Colonic mucosa (tissue), 4 donors: ENCODE measurements around the gene PIGM. TPM values are rescaled to one million over a fixed set of nuclear protein-coding genes. Genes with fewer than 3 reads are reported as not detected.

ENCODE experiments used
- DNase-seq: peaks from one replicate; pipeline ENCODE4 v3.0.0-alpha.2; 2020
- H3K27ac ChIP-seq: fragments of 200-600 bp; one replicate; pipeline ENCODE4 v1.8.0; 2021
- H3K27me3 ChIP-seq: fragments of 200-600 bp; one replicate; pipeline ENCODE4 v1.8.0; 2021
- H3K36me3 ChIP-seq: fragments of 200-600 bp; one replicate; pipeline ENCODE4 v1.8.0; 2021
- H3K4me1 ChIP-seq: fragments of 200-600 bp; one replicate; pipeline ENCODE4 v1.8.0; 2021; ENCODE audit warnings: mild to moderate bottlenecking
- H3K4me3 ChIP-seq: fragments of 200-600 bp; one replicate; pipeline ENCODE4 v1.8.0; 2021
- H3K9ac ChIP-seq, 2 donors: one replicate each; pipeline ENCODE4 v1.7.0; 2013; ENCODE audit warnings: control low read depth in 2 of 2, low read depth in 2 of 2, low read length in 2 of 2
- H3K9me3 ChIP-seq: fragments of 200-600 bp; one replicate; pipeline ENCODE4 v1.8.0; 2021
- intact Hi-C: fragments of 100-400 bp; cut with DNase I; formaldehyde crosslinking; loops from one replicate; pipeline ENCODE4 v1.14.1; 2022
- total RNA-seq, 2 donors: library from RNA; stranded (reverse); fragmentation: NEBNext Ultra II Directional in 1 of 2; extraction: Animal tissue kit (Norgen Biotek cat#: 25700) in 1 of 2; gene quantifications; one replicate each; pipeline ENCODE4 v1.2.1, GENCODE V29; 2021
- TF ChIP-seq, protein P1 (sequence below): fragments of 200-600 bp; IDR thresholded peaks from one replicate; pipeline ENCODE4 v1.8.0; 2022; ENCODE audit warnings: antibody characterized with exemption, mild to moderate bottlenecking
- donor health status: healthy.
- donor health status: DM: no; HTN: no; CAD: no.
- donor health status: DM: no; HTN: no; CAD: no.

PIGM gene
- total RNA-seq, 2 donors from 2014 or later: 4.0 to 6.2 TPM

DNA sequence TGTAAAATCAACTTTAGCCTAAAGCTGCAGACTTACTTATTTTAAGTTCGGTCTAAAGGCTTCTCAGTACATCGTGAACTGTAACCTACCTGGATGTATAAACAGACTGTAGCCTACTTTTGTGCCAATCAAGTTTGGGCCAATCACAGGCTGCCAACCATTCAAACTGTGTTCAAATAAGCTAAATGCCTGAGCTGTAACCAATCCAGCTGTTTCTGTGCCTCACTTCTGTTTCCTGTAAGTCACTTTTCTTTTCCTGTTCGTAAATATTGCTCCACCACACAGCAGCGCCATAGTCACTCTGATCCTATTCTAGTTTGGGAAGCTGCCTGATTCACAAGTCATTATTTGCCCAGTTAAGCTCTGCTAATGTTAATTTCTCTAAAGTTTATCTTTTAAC lies 40.3 kb downstream of the PIGM start:
- intact Hi-C loops: no loop called here
- TF ChIP-seq, protein P1, sequence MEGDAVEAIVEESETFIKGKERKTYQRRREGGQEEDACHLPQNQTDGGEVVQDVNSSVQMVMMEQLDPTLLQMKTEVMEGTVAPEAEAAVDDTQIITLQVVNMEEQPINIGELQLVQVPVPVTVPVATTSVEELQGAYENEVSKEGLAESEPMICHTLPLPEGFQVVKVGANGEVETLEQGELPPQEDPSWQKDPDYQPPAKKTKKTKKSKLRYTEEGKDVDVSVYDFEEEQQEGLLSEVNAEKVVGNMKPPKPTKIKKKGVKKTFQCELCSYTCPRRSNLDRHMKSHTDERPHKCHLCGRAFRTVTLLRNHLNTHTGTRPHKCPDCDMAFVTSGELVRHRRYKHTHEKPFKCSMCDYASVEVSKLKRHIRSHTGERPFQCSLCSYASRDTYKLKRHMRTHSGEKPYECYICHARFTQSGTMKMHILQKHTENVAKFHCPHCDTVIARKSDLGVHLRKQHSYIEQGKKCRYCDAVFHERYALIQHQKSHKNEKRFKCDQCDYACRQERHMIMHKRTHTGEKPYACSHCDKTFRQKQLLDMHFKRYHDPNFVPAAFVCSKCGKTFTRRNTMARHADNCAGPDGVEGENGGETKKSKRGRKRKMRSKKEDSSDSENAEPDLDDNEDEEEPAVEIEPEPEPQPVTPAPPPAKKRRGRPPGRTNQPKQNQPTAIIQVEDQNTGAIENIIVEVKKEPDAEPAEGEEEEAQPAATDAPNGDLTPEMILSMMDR: no peak
- Histone ChIP-seq H3K4me3 (no peak overlapping the region), H3K27me3 (no peaks in the 10 kb centered on the region), H3K9ac (no peak overlapping the region), H3K36me3 (no peaks in the 10 kb centered on the region), H3K9me3 (no peaks in the 10 kb centered on the region), H3K27ac (no peak overlapping the region), H3K4me1 (no peaks in the 10 kb centered on the region)
- no peak for DNase-seq

DNA sequence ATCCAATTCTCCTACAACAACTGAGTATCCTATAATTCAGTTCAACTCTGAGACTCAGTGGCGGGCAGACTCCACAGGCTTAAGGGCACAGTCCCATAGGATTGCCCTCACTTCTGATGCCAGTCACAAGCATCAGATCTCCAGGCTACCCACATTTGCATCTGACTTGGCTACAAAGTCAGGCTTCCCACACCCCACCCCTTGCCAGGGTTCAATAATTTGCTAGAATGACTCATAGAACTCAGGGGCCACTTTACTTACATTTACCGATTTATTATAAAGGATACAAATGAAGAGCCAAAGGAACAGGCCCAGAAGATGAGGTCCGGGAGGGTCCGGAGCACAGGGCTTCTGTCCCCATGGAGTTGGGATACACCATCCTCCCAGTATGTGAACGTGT lies 41.8 kb downstream of the PIGM start:
- Histone ChIP-seq H3K9me3 (no peaks in the 10 kb centered on the region), H3K27ac (no peak overlapping the region), H3K4me3 (no peak overlapping the region), H3K9ac (no peak overlapping the region), H3K36me3 (no peaks in the 10 kb centered on the region), H3K27me3 (no peaks in the 10 kb centered on the region), H3K4me1 (no peaks in the 10 kb centered on the region)
- intact Hi-C loops: no loop called here
- TF ChIP-seq, protein P1: no peak
- DNase-seq: no peak

GRCh38 chr1:159989581-159989980 lies 42.2 kb downstream of the PIGM start:
- Histone ChIP-seq H3K27me3 (no peaks in the 10 kb centered on the region), H3K27ac (no peak overlapping the region)
- TF ChIP-seq, protein P1: no peak

GRCh38 chr1:159988006-159988405 lies 43.8 kb downstream of the PIGM start:
- DNase-seq: no peak
- Histone ChIP-seq H3K9ac (no peak overlapping the region), H3K27ac (no peak overlapping the region), H3K9me3 (no peaks in the 10 kb centered on the region), H3K4me3 (no peak overlapping the region), H3K27me3 (no peaks in the 10 kb centered on the region), H3K36me3 (no peaks in the 10 kb centered on the region), H3K4me1 (no peaks in the 10 kb centered on the region)
- TF ChIP-seq, protein P1: no peak
- intact Hi-C loops: no loop called here

More at GRCh38 chr1:159989581-159989980, 42.2 kb downstream of the PIGM start:
- Histone ChIP-seq H3K4me3 (no peak overlapping the region), H3K36me3 (no peaks in the 10 kb centered on the region), H3K9ac (no peak overlapping the region), H3K4me1 (no peaks in the 10 kb centered on the region), H3K9me3 (no peaks in the 10 kb centered on the region)
- no peak for DNase-seq
- intact Hi-C loops: no loop called here

DNA sequence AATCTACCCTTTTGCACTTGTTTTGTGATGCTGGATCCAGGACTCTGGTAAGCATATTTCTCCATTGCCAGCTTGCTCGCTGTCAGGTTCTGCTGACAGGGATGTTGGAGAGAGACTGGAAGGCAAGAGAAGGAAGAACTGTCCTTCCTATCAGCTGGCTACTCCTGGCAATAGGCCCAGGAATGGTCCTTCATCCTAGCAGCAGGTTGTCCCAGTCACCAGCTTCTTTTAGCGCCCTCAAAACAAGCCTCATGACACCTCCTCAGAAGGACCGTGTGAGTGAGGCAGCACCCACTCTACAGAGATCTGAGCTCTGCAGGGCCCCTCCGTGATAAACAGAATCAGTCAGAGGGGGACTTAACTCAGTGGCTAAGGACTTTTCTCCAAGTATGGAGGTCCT lies 44.6 kb downstream of the PIGM start:
- DNase-seq: no peak
- Histone ChIP-seq H3K27me3 (no peaks in the 10 kb centered on the region), H3K36me3 (no peaks in the 10 kb centered on the region), H3K4me3 (no peak overlapping the region), H3K4me1 (no peaks in the 10 kb centered on the region), H3K27ac (no peak overlapping the region), H3K9me3 (no peaks in the 10 kb centered on the region), H3K9ac (no peak overlapping the region)
- intact Hi-C loops: no loop called here
- TF ChIP-seq, protein P1: no peak

DNA sequence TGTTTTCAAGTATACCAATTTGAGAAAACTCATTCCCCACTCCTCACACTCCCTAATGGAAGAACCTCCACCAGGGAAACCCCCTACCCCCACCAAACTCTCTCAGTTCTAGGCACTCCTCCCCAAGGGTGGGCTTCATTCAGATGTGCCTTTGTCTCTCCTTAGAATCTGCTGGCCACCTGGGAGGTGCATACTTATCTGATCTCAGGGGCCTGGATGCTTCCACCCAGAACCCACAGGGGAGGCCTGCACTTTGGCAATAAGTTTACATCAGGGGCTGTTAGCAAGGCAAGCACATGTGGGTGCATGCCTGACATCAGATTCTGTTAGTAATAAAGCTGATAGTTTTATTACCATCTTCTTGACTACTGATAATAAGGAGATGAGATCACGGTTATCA lies 45.3 kb downstream of the PIGM start:
- Histone ChIP-seq H3K27me3 (no peaks in the 10 kb centered on the region), H3K36me3 (no peaks in the 10 kb centered on the region), H3K9me3 (no peaks in the 10 kb centered on the region), H3K4me3 (no peak overlapping the region), H3K4me1 (no peaks in the 10 kb centered on the region), H3K9ac (no peak overlapping the region), H3K27ac (no peak overlapping the region)
- no peak for DNase-seq
- TF ChIP-seq, protein P1: no peak
- intact Hi-C loops: no loop called here
